GM18867 (cell line): ENCODE results near the gene RIOX2.

Source experiments
- ATAC-seq: cut with Tn5 transposase; IDR thresholded peaks from one replicate; pipeline ENCODE4 v1.9.1; 2021; ENCODE audit warnings: mild to moderate bottlenecking, moderate library complexity; ENCODE audit not compliant: unreplicated experiment

The RIOX2 gene

GRCh38 chr3:97954228-97954827 lies 17.9 kb downstream of the RIOX2 start:
- ATAC-seq: no peak

GRCh38 chr3:97952872-97953271 lies 19.4 kb downstream of the RIOX2 start:
- ATAC-seq: no peak

- ATAC-seq: no peak
Observed at GRCh38 chr3:97952280-97952679, 20.0 kb downstream of the RIOX2 start.

- ATAC-seq: no peak
Observed at GRCh38 chr3:97950360-97950759, 21.9 kb downstream of the RIOX2 start.

- ATAC-seq: no peak
Observed at GRCh38 chr3:97949743-97950142, 22.5 kb downstream of the RIOX2 start.

GRCh38 chr3:97949110-97949485 lies 23.1 kb downstream of the RIOX2 start:
- ATAC-seq: no peak

- ATAC-seq: no peak
Observed at GRCh38 chr3:97948351-97949109, 23.7 kb downstream of the RIOX2 start.

- no peak for ATAC-seq
Observed at GRCh38 chr3:97942801-97943546, 29.3 kb downstream of the RIOX2 start.

GRCh38 chr3:97940034-97940433 lies 32.2 kb downstream of the RIOX2 start:
- ATAC-seq: no peak

- no peak for ATAC-seq
Observed at GRCh38 chr3:97939401-97939800, 32.8 kb downstream of the RIOX2 start.

GRCh38 chr3:97938444-97938843 lies 33.8 kb downstream of the RIOX2 start:
- ATAC-seq: no peak

- no peak for ATAC-seq
Observed at GRCh38 chr3:97937205-97937604, 35.0 kb downstream of the RIOX2 start.

- ATAC-seq: no peak
Observed at GRCh38 chr3:97935842-97936241, 36.4 kb downstream of the RIOX2 start.

GRCh38 chr3:97934980-97935695 lies 37.1 kb downstream of the RIOX2 start:
- no peak for ATAC-seq

GRCh38 chr3:97932387-97932801 lies 39.8 kb downstream of the RIOX2 start:
- no peak for ATAC-seq

GRCh38 chr3:97931218-97931617 lies 41.0 kb downstream of the RIOX2 start:
- ATAC-seq: no peak

- ATAC-seq: no peak
Observed at GRCh38 chr3:97930018-97930417, 42.2 kb downstream of the RIOX2 start.

GRCh38 chr3:97928986-97929385 lies 43.2 kb downstream of the RIOX2 start:
- no peak for ATAC-seq

- no peak for ATAC-seq
Observed at GRCh38 chr3:97927704-97928103, 44.5 kb downstream of the RIOX2 start.

GRCh38 chr3:97917813-97918536 lies 54.3 kb downstream of the RIOX2 start:
- no peak for ATAC-seq

GRCh38 chr3:97916576-97916975 lies 55.7 kb downstream of the RIOX2 start:
- ATAC-seq: no peak
